K562 (cell line): ENCODE results near the gene TXLNB. TPM values are rescaled to one million over a fixed set of nuclear protein-coding genes. Genes with fewer than 3 reads are reported as not detected.

Experiments used
- FOXK1 ChIP-seq: sonication (generic); formaldehyde crosslinking; IDR thresholded peaks from 2 replicates; pipeline ENCODE4 v1.8.0; 2022; ENCODE audit warnings: missing genetic modification reagents, mild to moderate bottlenecking, borderline replicate concordance
- MXD1 ChIP-seq: fragments of 250-450 bp; sonication (Bioruptor Pico); IDR thresholded peaks from 2 replicates; pipeline ENCODE4 v1.8.0; 2021; ENCODE audit warnings: borderline replicate concordance, mild to moderate bottlenecking, moderate library complexity; ENCODE audit not compliant: poor library complexity, severe bottlenecking
- SFPQ ChIP-seq: fragments of 200-400 bp; formaldehyde crosslinking; IDR thresholded peaks from 2 replicates; pipeline ENCODE4 v1.6.1; 2017; ENCODE audit warnings: mild to moderate bottlenecking, low read depth, low read length, moderate library complexity
- TAF1 ChIP-seq: IDR thresholded peaks from 2 replicates; pipeline ENCODE4 v1.6.1; 2011; ENCODE audit warnings: mild to moderate bottlenecking, low read length, moderate library complexity; ENCODE audit not compliant: insufficient read depth, control insufficient read depth, severe bottlenecking; ENCODE audit errors: extremely low read depth
- polyA plus RNA-seq, 8 experiments: library from polyadenylated mRNA; depleted of rRNA in 4 of 8; stranded (reverse) in 5 of 8; unstranded in 3 of 8; fragments of >200 nt; fragmentation: Nextera tagmentation in 2 of 8; fragmentation: Illumina TruSeq in 1 of 8; extraction: Ambion mirVana in 2 of 8; extraction: Trizol in 1 of 8; gene quantifications; 2 replicates each; pipeline versions ENCODE4 v1.2.1 to v1.2.3, GENCODE V29; 2011 to 2014; ENCODE audit warnings: inconsistent platforms in 1 of 8, missing spikeins in 1 of 8
- total RNA-seq, 7 experiments: library from RNA; depleted of rRNA in 6 of 7; stranded (reverse); fragments of >200 nt in 6 of 7; fragmentation: Illumina TruSeq in 2 of 7; extraction: Trizol in 2 of 7; gene quantifications; 2 replicates each; pipeline versions ENCODE4 v1.2.1 to v1.2.3, GENCODE V29; 2011 to 2021; ENCODE audit warnings: low replicate concordance in 1 of 7
- TF ChIP-seq, protein P1 (sequence below): sonication (generic); formaldehyde crosslinking; IDR thresholded peaks from 2 replicates; pipeline ENCODE4 v1.8.0; 2022; ENCODE audit warnings: missing genetic modification reagents, mild to moderate bottlenecking, moderate library complexity, borderline replicate concordance
- TF ChIP-seq, protein P2 (sequence below): sonication (generic); formaldehyde crosslinking; IDR thresholded peaks from 2 replicates; pipeline ENCODE4 v1.8.1; 2022; ENCODE audit warnings: missing genetic modification reagents

The TXLNB gene
- total and polyA plus RNA-seq, 9 of the 15 experiments (the other 6 are each of a cell fraction or from before 2014, with no cell fraction given) = not detected

- no peak for TF ChIP-seq MXD1 (CRISPR knock-in tag)
- no peak for TF ChIP-seq TAF1
- TF ChIP-seq FOXK1 (CRISPR knock-in tag) = no peak
- TF ChIP-seq, protein P1, sequence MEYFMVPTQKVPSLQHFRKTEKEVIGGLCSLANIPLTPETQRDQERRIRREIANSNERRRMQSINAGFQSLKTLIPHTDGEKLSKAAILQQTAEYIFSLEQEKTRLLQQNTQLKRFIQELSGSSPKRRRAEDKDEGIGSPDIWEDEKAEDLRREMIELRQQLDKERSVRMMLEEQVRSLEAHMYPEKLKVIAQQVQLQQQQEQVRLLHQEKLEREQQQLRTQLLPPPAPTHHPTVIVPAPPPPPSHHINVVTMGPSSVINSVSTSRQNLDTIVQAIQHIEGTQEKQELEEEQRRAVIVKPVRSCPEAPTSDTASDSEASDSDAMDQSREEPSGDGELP (CRISPR knock-in tag) = no peak
- no peak for TF ChIP-seq SFPQ
- TF ChIP-seq, protein P2, sequence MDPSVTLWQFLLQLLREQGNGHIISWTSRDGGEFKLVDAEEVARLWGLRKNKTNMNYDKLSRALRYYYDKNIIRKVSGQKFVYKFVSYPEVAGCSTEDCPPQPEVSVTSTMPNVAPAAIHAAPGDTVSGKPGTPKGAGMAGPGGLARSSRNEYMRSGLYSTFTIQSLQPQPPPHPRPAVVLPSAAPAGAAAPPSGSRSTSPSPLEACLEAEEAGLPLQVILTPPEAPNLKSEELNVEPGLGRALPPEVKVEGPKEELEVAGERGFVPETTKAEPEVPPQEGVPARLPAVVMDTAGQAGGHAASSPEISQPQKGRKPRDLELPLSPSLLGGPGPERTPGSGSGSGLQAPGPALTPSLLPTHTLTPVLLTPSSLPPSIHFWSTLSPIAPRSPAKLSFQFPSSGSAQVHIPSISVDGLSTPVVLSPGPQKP (CRISPR knock-in tag) = no peak
Measured at GRCh38 chr6:139198529-139199288, 93.1 kb downstream of the TXLNB start (continued).
